Osteoblast (primary cell): ENCODE data around the gene GRM1. TPM values are rescaled to one million over a fixed set of nuclear protein-coding genes. Genes with fewer than 3 reads are reported as not detected.
A peak's percentile ranks its signal among the peaks of the same experiment; 100 is the strongest.

ENCODE experiments used
- DNase-seq: peaks from one replicate; pipeline ENCODE4 v3.0.0; 2011; ENCODE audit warnings: low spot score, mixed read lengths; ENCODE audit not compliant: insufficient read length; ENCODE audit errors: missing footprints
- H2AFZ ChIP-seq: 2 replicates; pipeline ENCODE4 v1.6.0; 2011; ENCODE audit warnings: mild to moderate bottlenecking, low read length
- H3K27ac ChIP-seq: 2 replicates; pipeline ENCODE4 v1.5.1; 2011; ENCODE audit warnings: mild to moderate bottlenecking, low read depth, low read length, moderate library complexity
- H3K27me3 ChIP-seq: 2 replicates; pipeline ENCODE4 v1.6.0; 2012; ENCODE audit warnings: mild to moderate bottlenecking, control low read depth, inconsistent platforms, low read length, moderate library complexity; ENCODE audit not compliant: insufficient read depth
- H3K36me3 ChIP-seq: 2 replicates; pipeline ENCODE4 v1.5.1; 2011; ENCODE audit warnings: mild to moderate bottlenecking, low read length, control low read depth, moderate library complexity; ENCODE audit not compliant: insufficient read depth
- H3K4me1 ChIP-seq: 2 replicates; pipeline ENCODE4 v1.5.1; 2011; ENCODE audit warnings: mild to moderate bottlenecking, low read length, control low read depth, moderate library complexity; ENCODE audit not compliant: insufficient read depth
- H3K4me2 ChIP-seq: 2 replicates; pipeline ENCODE4 v1.6.0; 2011; ENCODE audit warnings: mild to moderate bottlenecking, low read length; ENCODE audit not compliant: insufficient read depth
- H3K4me3 ChIP-seq: fragments of 200-600 bp; sonication (generic); 3 replicates; pipeline ENCODE4 v1.5.1; 2012; ENCODE audit warnings: mild to moderate bottlenecking, low read length, inconsistent platforms; ENCODE audit not compliant: insufficient read depth
- H3K79me2 ChIP-seq: 2 replicates; pipeline ENCODE4 v1.6.0; 2012; ENCODE audit warnings: mild to moderate bottlenecking, low read length, control low read depth, inconsistent platforms; ENCODE audit not compliant: insufficient read depth
- H3K9me3 ChIP-seq: 2 replicates; pipeline ENCODE4 v1.5.1; 2011; ENCODE audit warnings: low read depth, low read length, control low read depth
- H4K20me1 ChIP-seq: 2 replicates; pipeline ENCODE4 v1.6.0; 2012; ENCODE audit warnings: mild to moderate bottlenecking, low read length, control low read depth; ENCODE audit not compliant: insufficient read depth
- CTCF ChIP-seq: IDR thresholded peaks from 2 replicates; pipeline ENCODE4 v1.5.1; 2011; ENCODE audit warnings: mild to moderate bottlenecking, low read depth, low read length, moderate library complexity; ENCODE audit errors: extremely low read depth
- total RNA-seq: library from RNA; depleted of rRNA; stranded (reverse); fragments of >200 nt; gene quantifications from 2 replicates; pipeline ENCODE4 v1.2.3, GENCODE V29; 2012

The GRM1 gene
- total RNA-seq, 1 donor = under 0.01 TPM

GRCh38 chr6:146284311-146284710 is 255.4 kb downstream of the GRM1 start:
- H3K36me3 ChIP-seq = no peaks in the 10 kb centered on the region
- no peak overlapping the region for H3K4me2 ChIP-seq
- no peaks in the 10 kb centered on the region for H3K27me3 ChIP-seq
- H3K9me3 ChIP-seq = no peaks in the 10 kb centered on the region
- no peak overlapping the region for H3K27ac ChIP-seq
- H3K4me1 ChIP-seq = no peaks in the 10 kb centered on the region
- no peak for DNase-seq
- H3K4me3 ChIP-seq = no peak overlapping the region
- no peaks in the 10 kb centered on the region for H4K20me1 ChIP-seq
- no peaks in the 10 kb centered on the region for H3K79me2 ChIP-seq
- no peak overlapping the region for H2AFZ ChIP-seq
- no peak for TF ChIP-seq CTCF

- no peaks in the 10 kb centered on the region for H3K27me3 ChIP-seq
- no peaks in the 10 kb centered on the region for H3K9me3 ChIP-seq
- H4K20me1 ChIP-seq = no peaks in the 10 kb centered on the region
- H3K4me2 ChIP-seq = no peak overlapping the region
- no peak overlapping the region for H3K27ac ChIP-seq
- DNase-seq = no peak
- no peaks in the 10 kb centered on the region for H3K79me2 ChIP-seq
- no peak overlapping the region for H2AFZ ChIP-seq
- TF ChIP-seq CTCF = no peak
- no peaks in the 10 kb centered on the region for H3K4me1 ChIP-seq
- H3K36me3 ChIP-seq = no peaks in the 10 kb centered on the region
- no peak overlapping the region for H3K4me3 ChIP-seq
These were observed 258.1 kb downstream of the GRM1 start for GRCh38 chr6:146286961-146287360.

- Histone ChIP-seq H3K79me2 (no peaks in the 10 kb centered on the region), H3K4me1 (no peaks in the 10 kb centered on the region), H4K20me1 (no peaks in the 10 kb centered on the region), H3K27ac (no peak overlapping the region), H3K4me3 (no peak overlapping the region), H3K4me2 (no peak overlapping the region), H3K27me3 (no peaks in the 10 kb centered on the region), H3K36me3 (no peaks in the 10 kb centered on the region), H3K9me3 (no peaks in the 10 kb centered on the region), H2AFZ (no peak overlapping the region)
- no peak for DNase-seq
- TF ChIP-seq CTCF = no peak
These were observed 259.0 kb downstream of the GRM1 start for GRCh38 chr6:146287691-146288369.

GRCh38 chr6:146289816-146290588 is 261.1 kb downstream of the GRM1 start:
- H3K4me1 ChIP-seq = no peaks in the 10 kb centered on the region
- H3K27ac ChIP-seq = peak overlapping the region; percentile 15
- TF ChIP-seq CTCF = no peak
- H3K27me3 ChIP-seq = no peaks in the 10 kb centered on the region
- no peak overlapping the region for H2AFZ ChIP-seq
- no peaks in the 10 kb centered on the region for H4K20me1 ChIP-seq
- peak; percentile 60 for DNase-seq
- no peaks in the 10 kb centered on the region for H3K36me3 ChIP-seq
- H3K4me3 ChIP-seq = no peak overlapping the region
- no peaks in the 10 kb centered on the region for H3K79me2 ChIP-seq
- H3K9me3 ChIP-seq = no peaks in the 10 kb centered on the region
- no peak overlapping the region for H3K4me2 ChIP-seq
